Ecto neural progenitor cell (in vitro differentiated cells): Measurements from ENCODE around the gene CAMK2B.
A peak's percentile ranks its signal among the peaks of the same experiment; 100 is the strongest.

Experiments used
- DNase-seq: peaks from one replicate; pipeline ENCODE4 v3.0.0-alpha.2; 2018; ENCODE audit warnings: low spot score

CAMK2B gene

DNA sequence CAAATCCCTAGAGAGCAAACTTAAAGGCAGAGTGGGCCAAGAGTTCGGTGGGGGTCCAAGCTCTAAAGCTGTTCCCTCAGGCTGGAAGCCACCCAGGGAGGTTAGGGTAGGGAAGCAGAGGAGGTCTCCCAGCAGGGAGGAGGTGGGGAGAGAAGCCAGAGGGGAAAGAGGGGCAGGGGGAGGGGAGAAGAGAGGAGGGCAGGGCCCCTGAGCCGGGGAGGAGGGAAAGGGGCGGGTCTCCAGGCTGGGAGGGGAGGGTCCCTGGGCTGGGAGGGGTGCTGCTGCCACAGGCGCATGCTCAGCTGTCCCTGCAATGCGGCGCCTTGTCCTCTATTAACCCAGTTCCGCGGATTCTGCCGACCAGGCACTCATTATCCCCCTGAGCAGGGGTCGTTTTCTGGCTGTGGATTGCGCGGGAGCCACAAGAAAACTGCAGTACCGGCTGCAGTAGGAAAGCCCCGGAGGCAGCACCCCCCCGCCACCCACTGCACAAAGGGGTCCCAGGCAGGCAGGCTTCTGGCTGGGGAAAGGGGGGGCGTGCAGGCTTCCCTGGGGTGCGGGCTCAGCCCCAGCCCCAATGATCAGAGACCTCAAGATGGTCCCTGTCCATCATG lies 49.3 kb downstream of the CAMK2B start:
- DNase-seq = peak; percentile 90

DNA sequence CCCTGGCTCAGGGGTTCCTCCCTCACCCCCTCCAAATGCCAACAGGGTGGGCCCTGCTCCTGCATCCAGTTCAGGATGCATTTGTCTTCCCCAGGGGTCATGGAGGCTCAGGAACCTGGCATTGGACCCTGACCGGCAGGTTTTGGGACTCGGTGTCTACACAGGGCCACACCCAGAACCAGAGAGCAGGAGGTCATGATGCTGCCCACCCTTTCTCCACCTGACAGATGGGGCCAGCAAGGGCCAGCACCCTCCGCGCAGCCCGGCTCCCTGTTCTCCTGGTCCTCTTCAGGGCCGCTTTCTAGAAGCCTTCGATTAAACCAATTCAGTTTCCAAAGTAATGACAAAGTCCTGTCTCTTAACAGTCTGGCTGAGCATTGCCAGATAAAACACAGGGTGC lies 50.2 kb downstream of the CAMK2B start:
- no peak for DNase-seq

DNA sequence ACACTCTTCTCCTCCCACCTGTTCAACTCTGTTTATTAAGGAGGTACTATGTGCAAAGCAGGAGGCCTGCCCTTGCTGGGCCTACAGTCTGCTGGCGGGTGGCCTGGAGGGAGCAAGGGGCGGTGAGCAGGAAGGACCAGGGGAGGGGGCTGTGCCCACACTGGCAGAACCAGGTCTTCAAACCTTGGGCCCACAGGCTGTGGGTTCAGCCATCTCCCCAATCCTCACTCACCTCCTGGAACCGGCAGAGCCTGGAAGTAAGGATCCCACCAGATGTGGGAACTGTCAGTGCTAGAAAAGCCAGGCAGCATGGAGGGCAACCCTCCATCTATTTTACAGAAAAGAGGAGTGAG lies 50.8 kb downstream of the CAMK2B start:
- no peak for DNase-seq

DNA sequence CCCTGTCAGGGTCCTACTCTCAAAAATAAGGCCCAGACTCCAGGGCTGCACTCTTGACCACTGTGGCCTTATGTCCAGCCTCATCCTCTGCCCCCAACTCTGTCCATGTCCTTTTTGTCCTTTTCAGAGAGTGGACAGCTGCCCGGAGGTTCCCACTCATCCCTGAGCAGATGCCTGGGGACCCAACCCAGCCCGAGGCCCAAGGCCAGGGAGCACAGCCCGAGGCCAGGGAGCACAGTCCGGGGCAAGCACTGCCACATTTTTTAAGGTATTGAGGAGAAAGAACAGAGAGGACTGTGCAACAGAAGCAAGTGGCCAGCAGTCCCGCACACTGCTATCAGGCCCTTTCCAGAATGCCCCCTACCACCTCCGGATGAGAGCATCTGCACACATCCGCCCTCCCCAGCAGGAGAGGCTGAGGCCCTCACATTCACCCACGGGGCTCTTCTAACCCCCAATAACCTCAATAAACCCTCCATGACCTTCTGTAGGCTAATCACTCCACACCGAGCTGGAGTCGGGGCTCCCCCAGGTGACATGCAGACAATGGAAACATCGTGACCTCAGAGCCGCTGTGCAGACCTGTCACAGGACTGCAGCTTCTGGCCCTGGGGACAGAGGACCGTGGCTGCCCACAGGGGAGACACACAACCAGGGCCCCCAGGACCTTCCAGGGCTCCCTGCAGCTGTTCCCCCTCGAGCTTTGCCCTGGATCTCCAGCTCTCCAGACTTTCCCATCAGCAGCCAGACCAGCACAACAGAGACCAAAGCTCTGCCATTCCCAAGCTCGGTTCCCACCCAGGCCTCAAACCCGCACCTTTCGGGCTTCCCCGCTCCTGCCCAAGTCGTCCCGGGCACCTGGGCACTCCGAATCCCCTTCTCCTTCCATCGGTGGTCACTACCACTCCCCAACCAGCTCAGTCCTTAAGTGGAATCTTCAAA lies 51.4 kb downstream of the CAMK2B start:
- DNase-seq = no peak

DNA sequence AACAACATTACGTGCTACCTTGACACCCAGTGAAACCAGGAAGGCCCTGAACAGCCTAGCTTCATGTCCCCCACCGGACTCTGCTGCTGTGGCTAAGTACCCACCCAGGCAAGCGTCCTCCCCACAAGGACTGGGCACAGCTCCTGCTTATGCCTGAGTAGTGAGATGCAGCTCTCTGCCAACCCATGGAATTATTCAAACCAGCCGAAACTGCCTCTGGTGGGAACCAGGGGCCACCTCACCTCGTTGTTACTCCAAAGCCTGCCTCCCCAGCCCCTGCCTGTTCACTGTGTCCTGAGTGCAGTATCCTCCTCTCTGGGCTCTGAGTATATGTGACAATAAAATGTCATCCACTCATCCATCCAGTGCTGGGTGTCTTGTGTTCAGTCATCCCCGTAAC lies 52.4 kb downstream of the CAMK2B start:
- no peak for DNase-seq

GRCh38 chr7:44272456-44272855 lies 52.9 kb downstream of the CAMK2B start:
- no peak for DNase-seq

GRCh38 chr7:44269943-44270493 lies 55.4 kb downstream of the CAMK2B start:
- no peak for DNase-seq

DNA sequence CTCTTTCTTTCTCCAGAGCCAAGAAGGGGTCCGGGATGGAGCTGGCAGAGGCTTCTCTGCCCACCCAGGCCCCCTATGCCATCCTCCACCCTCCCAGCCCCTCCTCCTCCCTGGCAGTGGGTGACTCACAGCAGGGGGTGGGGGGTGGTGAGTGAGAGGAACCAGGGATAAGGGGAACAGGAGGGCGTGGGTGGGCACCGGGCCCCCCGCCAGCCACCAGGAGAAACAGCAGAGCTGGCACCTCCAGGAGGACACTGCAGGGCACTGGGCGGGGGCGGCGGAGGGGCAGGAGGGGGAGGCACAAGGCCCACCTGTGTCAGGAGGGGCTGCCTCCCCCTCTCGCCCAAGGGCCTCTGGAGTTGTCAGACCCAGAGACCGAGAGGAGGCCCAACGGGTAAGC lies 56.0 kb downstream of the CAMK2B start:
- no peak for DNase-seq

- no peak for DNase-seq
Measured at GRCh38 chr7:44268671-44269070, 56.7 kb downstream of the CAMK2B start.

DNA sequence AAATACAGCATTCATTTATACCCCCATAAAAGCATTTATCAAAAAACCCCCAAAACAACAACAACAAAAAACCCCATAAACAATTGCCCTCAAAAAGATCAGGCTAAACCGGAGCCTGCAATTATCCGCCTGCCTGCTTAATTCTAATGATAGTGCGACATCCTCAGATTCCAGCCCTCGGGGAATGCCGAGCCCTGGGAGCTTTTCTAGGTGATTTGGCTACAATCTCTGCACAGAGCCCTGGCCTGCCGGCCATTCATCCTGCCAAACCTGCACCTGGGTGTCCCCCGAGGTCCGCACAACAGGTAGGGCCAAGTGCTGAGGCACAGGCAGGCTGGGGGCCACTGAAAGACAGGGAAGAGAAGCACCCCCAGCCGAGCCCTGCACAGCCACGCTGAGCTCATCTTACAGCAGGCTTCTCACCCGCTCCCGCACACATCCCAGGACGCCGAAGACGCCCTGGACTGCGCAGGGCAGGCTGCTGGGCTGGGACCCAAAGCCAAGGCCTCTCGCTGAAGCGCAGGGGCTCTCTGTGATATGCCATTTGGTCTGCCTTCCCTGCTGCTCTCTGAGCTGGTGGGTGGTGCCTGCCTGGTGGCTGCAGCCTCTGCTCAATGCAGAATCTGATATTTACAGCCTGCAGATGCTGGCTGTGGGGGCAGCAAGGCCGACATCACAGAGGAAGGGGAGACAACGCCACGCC lies 57.5 kb downstream of the CAMK2B start:
- no peak for DNase-seq

DNA sequence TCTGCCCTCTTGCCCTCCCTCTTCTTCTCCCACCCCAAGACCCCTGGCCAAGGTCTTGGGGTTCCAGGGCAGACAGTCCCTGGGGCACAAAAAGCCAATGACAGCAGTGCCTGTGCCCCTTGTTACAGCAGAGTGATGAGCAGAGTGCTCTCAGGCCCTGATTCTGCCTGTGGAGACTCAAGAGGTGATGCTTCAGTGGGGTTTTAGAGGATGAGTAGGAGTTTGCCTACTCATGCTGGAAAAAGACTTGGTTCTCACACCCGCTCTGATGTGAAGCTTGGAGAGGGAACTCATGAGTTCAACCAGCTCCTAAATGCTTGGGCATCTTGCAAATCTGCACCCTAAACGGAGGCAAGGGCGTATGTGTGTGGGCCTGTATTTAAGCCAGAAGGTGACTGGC lies 58.2 kb downstream of the CAMK2B start:
- DNase-seq = no peak

- no peak for DNase-seq
Measured at GRCh38 chr7:44266526-44266925, 58.9 kb downstream of the CAMK2B start.

GRCh38 chr7:44265728-44266127 lies 59.7 kb downstream of the CAMK2B start:
- no peak for DNase-seq

GRCh38 chr7:44264221-44264931 lies 61.0 kb downstream of the CAMK2B start:
- DNase-seq = no peak

GRCh38 chr7:44263326-44264082 lies 61.9 kb downstream of the CAMK2B start:
- DNase-seq = no peak

GRCh38 chr7:44262031-44262430 lies 63.4 kb downstream of the CAMK2B start:
- no peak for DNase-seq

GRCh38 chr7:44261240-44261639 lies 64.2 kb downstream of the CAMK2B start:
- DNase-seq = no peak

- DNase-seq = no peak
Measured at GRCh38 chr7:44259547-44260457, 65.6 kb downstream of the CAMK2B start.

GRCh38 chr7:44258865-44259546 lies 66.4 kb downstream of the CAMK2B start:
- DNase-seq = no peak

- DNase-seq = no peak
Measured at GRCh38 chr7:44258423-44258760, 67.0 kb downstream of the CAMK2B start.
